Measurements from ENCODE around the gene PAQR4. TPM values are rescaled to one million over a fixed set of nuclear protein-coding genes. Genes with fewer than 3 reads are reported as not detected.

The PAQR4 gene
- polyA plus RNA-seq, 2 of the 4 experiments (the other 2 are of a cell fraction): 8.0 to 18.6 TPM

- no peak for TF ChIP-seq FOSL2 (IDR thresholded peaks at IDR 0.05)
- TF ChIP-seq FOSL2 (CRISPR knock-in tag; IDR thresholded peaks at IDR 0.05): no peak
These were observed 40.6 kb downstream of the PAQR4 start (continued) for GRCh38 chr16:3009568-3010390.

GRCh38 chr16:3010510-3010909 is 41.4 kb downstream of the PAQR4 start:
- H3K4me3 ChIP-seq: no peak overlapping the region
- FAIRE-seq: no peak
- WGBS (ENCODE audit: missing lambda C conversion rate): 93% methylated on average over 7 of the region's 8 CpGs
- ChIA-PET CTCF (interaction anchor here (0.9 to 14.8 kb wide), 4 partner anchors 10 to 40 kb away, joined by 3 to 214 read pairs (median 58); partner anchors contain the start of genes CLDN6, HCFC1R1, THOC6 and TNFRSF12A), POLR2A (interaction anchor here (3.7 kb wide), 1 partner anchor 11 kb away, joined by 31 read pairs; the partner anchor contains the start of gene TNFRSF12A)
- H3K4me2 ChIP-seq: no peak overlapping the region
- H3K27ac ChIP-seq: no peak overlapping the region
- ATAC-seq: no peak
- TF ChIP-seq BHLHE40 (IDR thresholded peaks at IDR 0.05; ENCODE audit: low read depth, low read length): no peak
- TF ChIP-seq NFE2L2 (conservative IDR thresholded peaks at IDR 0.05; ENCODE audit: low read length): no peak
- TF ChIP-seq HOXB5 (CRISPR knock-in tag; IDR thresholded peaks at IDR 0.05): no peak
- TF ChIP-seq MYC (IDR thresholded peaks at IDR 0.05; ENCODE audit: borderline replicate concordance, low read length): no peak
- no peak for TF ChIP-seq POLR2A (IDR thresholded peaks at IDR 0.05; ENCODE audit: low read length)
- no peak for TF ChIP-seq KDM1A (IDR thresholded peaks at IDR 0.05; ENCODE audit: low read depth)
- no peak for TF ChIP-seq EHF (CRISPR knock-in tag; IDR thresholded peaks at IDR 0.05)
- H3K4me1 ChIP-seq: peaks cover 20% of the 10 kb centered on the region
- DNase-seq (ENCODE audit: low read depth in 1 of 2, low spot score in 1 of 2): no peak
- H3K9me3 ChIP-seq: no peaks in the 10 kb centered on the region

DNA sequence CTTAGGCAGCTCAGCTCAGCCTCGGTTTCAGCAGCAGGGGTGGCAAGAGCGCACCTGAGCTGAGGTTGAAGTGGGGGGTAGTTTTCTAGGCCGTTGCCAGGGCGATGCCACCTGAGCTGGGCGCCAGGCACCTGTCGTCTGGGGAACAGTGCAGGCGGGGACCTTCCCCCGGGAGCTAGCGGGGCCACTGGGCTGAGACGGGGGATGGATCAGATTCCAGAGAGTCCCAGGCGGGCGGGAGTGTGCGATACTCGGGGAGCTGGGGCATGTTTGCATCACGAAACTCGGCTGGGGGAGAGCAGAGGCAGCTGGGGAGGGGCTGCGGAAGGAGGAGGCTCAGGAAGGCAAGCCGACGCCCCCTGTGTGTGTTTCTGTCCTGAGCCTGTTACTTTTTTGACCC is 43.1 kb downstream of the PAQR4 start:
- no peak for TF ChIP-seq POLR2A (IDR thresholded peaks at IDR 0.05; ENCODE audit: low read length)
- no peak for TF ChIP-seq EHMT2 (IDR thresholded peaks at IDR 0.05; ENCODE audit: low read depth)
- no peak for TF ChIP-seq RCOR1 (IDR thresholded peaks at IDR 0.05; ENCODE audit: low read depth, low read length)
- no peak for TF ChIP-seq CHD4 (IDR thresholded peaks at IDR 0.05; ENCODE audit: borderline replicate concordance)
- no peak for TF ChIP-seq FOXS1 (CRISPR knock-in tag; IDR thresholded peaks at IDR 0.05)
- no peak for TF ChIP-seq JUN (IDR thresholded peaks at IDR 0.05)
- no peak for TF ChIP-seq ZFP36 (IDR thresholded peaks at IDR 0.05; ENCODE audit: borderline replicate concordance, partially characterized antibody)
- no peak for TF ChIP-seq KDM5A (IDR thresholded peaks at IDR 0.05)
- TF ChIP-seq HOXA7 (CRISPR knock-in tag; IDR thresholded peaks at IDR 0.05): no peak
- Histone ChIP-seq H3K4me3 (no peak overlapping the region), H3K4me2 (no peak overlapping the region), H3K27ac (no peak overlapping the region; a peak in 1 of 6 replicates), H3K9me3 (no peaks in the 10 kb centered on the region), H3K4me1 (peaks cover 15% of the 10 kb centered on the region)
- FAIRE-seq (no peak), DNase-seq (ENCODE audit: low read depth in 1 of 2, low spot score in 1 of 2) (no peak), ATAC-seq (no peak)
- CTCF ChIA-PET: interaction anchor here (0.9 to 14.8 kb wide), 3 partner anchors 8 to 17 kb away, joined by 4 to 214 read pairs (median 112); partner anchors contain the start of genes CLDN6, HCFC1R1, THOC6 and TNFRSF12A
- POLR2A ChIA-PET: interaction anchor here (3.7 kb wide), 1 partner anchor 9 kb away, joined by 31 read pairs; the partner anchor contains the start of gene TNFRSF12A
- WGBS (ENCODE audit: missing lambda C conversion rate): 88% methylated on average over 17 of the region's 19 CpGs

- DNase-seq (ENCODE audit: low read depth in 1 of 2, low spot score in 1 of 2) (no peak), FAIRE-seq (no peak), ATAC-seq (peak; percentile 22 to 51; a peak in 5 of 6 replicates)
- H3K4me2 ChIP-seq: peak within 1 kb of the TSS; percentile 36; the same call in 2 of the 3 replicates
- WGBS (ENCODE audit: missing lambda C conversion rate): 73% methylated on average over 17 of the region's 27 CpGs
- H3K9me3 ChIP-seq: no peaks in the 10 kb centered on the region
- peak within 1 kb of the TSS in 1 of 2 experiments; percentile 58; a peak in 3 of 6 replicates for H3K27ac ChIP-seq
- H3K4me1 ChIP-seq: peaks cover 15% of the 10 kb centered on the region
- ChIA-PET POLR2A (interaction anchor here (3.7 kb wide), 1 partner anchor 8 kb away, joined by 31 read pairs; the partner anchor contains the start of gene TNFRSF12A), CTCF (interaction anchor here (13.6 to 14.8 kb wide), 2 partner anchors 8 to 17 kb away, joined by 112 to 214 read pairs; partner anchors contain the start of genes CLDN6, HCFC1R1, THOC6 and TNFRSF12A)
- no peak within 1 kb of the TSS for H3K4me3 ChIP-seq
- TF ChIP-seq, protein P1, sequence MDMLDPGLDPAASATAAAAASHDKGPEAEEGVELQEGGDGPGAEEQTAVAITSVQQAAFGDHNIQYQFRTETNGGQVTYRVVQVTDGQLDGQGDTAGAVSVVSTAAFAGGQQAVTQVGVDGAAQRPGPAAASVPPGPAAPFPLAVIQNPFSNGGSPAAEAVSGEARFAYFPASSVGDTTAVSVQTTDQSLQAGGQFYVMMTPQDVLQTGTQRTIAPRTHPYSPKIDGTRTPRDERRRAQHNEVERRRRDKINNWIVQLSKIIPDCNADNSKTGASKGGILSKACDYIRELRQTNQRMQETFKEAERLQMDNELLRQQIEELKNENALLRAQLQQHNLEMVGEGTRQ (IDR thresholded peaks at IDR 0.05): no peak
- TF ChIP-seq NR3C1 (IDR thresholded peaks at IDR 0.05) (no peak), HOXB13 (CRISPR knock-in tag; IDR thresholded peaks at IDR 0.05; ENCODE audit: low read depth) (no peak), TP53 (CRISPR knock-in tag; IDR thresholded peaks at IDR 0.05) (no peak), KDM5A (IDR thresholded peaks at IDR 0.05) (no peak), FOSB (CRISPR knock-in tag; IDR thresholded peaks at IDR 0.05) (no peak), CBX8 (IDR thresholded peaks at IDR 0.05) (no peak), HOXA7 (CRISPR knock-in tag; IDR thresholded peaks at IDR 0.05) (no peak), ZNF302 (CRISPR knock-in tag; IDR thresholded peaks at IDR 0.05) (no peak), PHF8 (IDR thresholded peaks at IDR 0.05; ENCODE audit: borderline replicate concordance, low read depth) (no peak), GATA3 (IDR thresholded peaks at IDR 0.05; ENCODE audit: borderline replicate concordance) (no peak), NFE2L2 (conservative IDR thresholded peaks at IDR 0.05; ENCODE audit: low read length) (no peak), FOXS1 (CRISPR knock-in tag; IDR thresholded peaks at IDR 0.05) (no peak), JUNB (IDR thresholded peaks at IDR 0.05) (no peak), BHLHE40 (IDR thresholded peaks at IDR 0.05; ENCODE audit: low read depth, low read length) (no peak), ZC3H11A (IDR thresholded peaks at IDR 0.05) (no peak), POLR2A (IDR thresholded peaks at IDR 0.05; ENCODE audit: low read length) (no peak)
- TF ChIP-seq, protein P2, sequence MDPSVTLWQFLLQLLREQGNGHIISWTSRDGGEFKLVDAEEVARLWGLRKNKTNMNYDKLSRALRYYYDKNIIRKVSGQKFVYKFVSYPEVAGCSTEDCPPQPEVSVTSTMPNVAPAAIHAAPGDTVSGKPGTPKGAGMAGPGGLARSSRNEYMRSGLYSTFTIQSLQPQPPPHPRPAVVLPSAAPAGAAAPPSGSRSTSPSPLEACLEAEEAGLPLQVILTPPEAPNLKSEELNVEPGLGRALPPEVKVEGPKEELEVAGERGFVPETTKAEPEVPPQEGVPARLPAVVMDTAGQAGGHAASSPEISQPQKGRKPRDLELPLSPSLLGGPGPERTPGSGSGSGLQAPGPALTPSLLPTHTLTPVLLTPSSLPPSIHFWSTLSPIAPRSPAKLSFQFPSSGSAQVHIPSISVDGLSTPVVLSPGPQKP (IDR thresholded peaks at IDR 0.05; ENCODE audit: low read depth, low read length): no peak
These were observed 43.8 kb downstream of the PAQR4 start, which contains the start of gene CLDN9 for GRCh38 chr16:3012828-3013420. CLDN9 (plus strand) TSS chr16:3012923; CDS start chr16:3013363, 440 bp downstream.
